SK-N-SH treated with all-trans-retinoic acid at 6 μM for 48 hours (cell line): ENCODE results near the gene CDC42EP1.
"Not testable (repeated sequence)": the region's sequence is repeated elsewhere in the genome, so short reads cannot be mapped to it uniquely, and the experiment has no call there.

Experiments
- ARNTL ChIP-seq: fragments of 450-650 bp; formaldehyde crosslinking; IDR thresholded peaks from 2 replicates; pipeline ENCODE4 v1.5.0; 2020; ENCODE audit warnings: low read depth, mild to moderate bottlenecking, moderate library complexity, borderline replicate concordance
- CREB5 ChIP-seq: fragments of 250-450 bp; sonication (Bioruptor Pico); IDR thresholded peaks from 2 replicates; pipeline ENCODE4 v1.5.1; 2020; ENCODE audit warnings: low read depth, mild to moderate bottlenecking, moderate library complexity
- CSRNP3 ChIP-seq: fragments of 250-450 bp; sonication (Bioruptor Pico); IDR thresholded peaks from 2 replicates; pipeline ENCODE4 v1.5.1; 2021; ENCODE audit warnings: mild to moderate bottlenecking, moderate library complexity
- OSR1 ChIP-seq: fragments of 250-450 bp; sonication (Bioruptor Pico); IDR thresholded peaks from 2 replicates; pipeline ENCODE4 v1.8.0; 2022; ENCODE audit warnings: moderate library complexity, mild to moderate bottlenecking, inconsistent platforms
- PATZ1 ChIP-seq: fragments of 250-450 bp; sonication (Bioruptor Pico); IDR thresholded peaks from 2 replicates; pipeline ENCODE4 v1.8.0; 2020; ENCODE audit warnings: mild to moderate bottlenecking, moderate library complexity, borderline replicate concordance
- POU6F1 ChIP-seq: fragments of 250-450 bp; sonication (Bioruptor Pico); IDR thresholded peaks from 2 replicates; pipeline ENCODE4 v1.8.0; 2021; ENCODE audit warnings: low read depth, mild to moderate bottlenecking, moderate library complexity, borderline replicate concordance
- PPARA ChIP-seq: fragments of 250-450 bp; sonication (Bioruptor Pico); IDR thresholded peaks from 2 replicates; pipeline ENCODE4 v1.5.0; 2020; ENCODE audit warnings: mild to moderate bottlenecking, borderline replicate concordance
- RARB ChIP-seq: fragments of 250-450 bp; sonication (Bioruptor Pico); IDR thresholded peaks from 2 replicates; pipeline ENCODE4 v1.8.0; 2021; ENCODE audit warnings: mild to moderate bottlenecking, moderate library complexity
- SNAI2 ChIP-seq: fragments of 250-450 bp; sonication (Bioruptor Pico); IDR thresholded peaks from 2 replicates; pipeline ENCODE4 v1.5.0; 2020; ENCODE audit warnings: mild to moderate bottlenecking, moderate library complexity
- TCF4 ChIP-seq: fragments of 250-450 bp; sonication (Bioruptor Pico); IDR thresholded peaks from 2 replicates; pipeline ENCODE4 v1.8.0; 2021; ENCODE audit warnings: mild to moderate bottlenecking, moderate library complexity, borderline replicate concordance
- TOX ChIP-seq: fragments of 250-450 bp; sonication (Bioruptor Pico); IDR thresholded peaks from 2 replicates; pipeline ENCODE4 v1.8.0; 2021; ENCODE audit warnings: mild to moderate bottlenecking, moderate library complexity, borderline replicate concordance
- ZFP30 ChIP-seq: fragments of 450-650 bp; formaldehyde crosslinking; IDR thresholded peaks from 2 replicates; pipeline ENCODE4 v1.5.0; 2022; ENCODE audit warnings: mild to moderate bottlenecking, moderate library complexity
- ZNF565 ChIP-seq: fragments of 450-650 bp; formaldehyde crosslinking; conservative IDR thresholded peaks from 2 replicates; pipeline ENCODE4 v1.5.0; 2020; ENCODE audit warnings: low read depth, mild to moderate bottlenecking, moderate library complexity

GRCh38 chr22:37527081-37527752 lies 33.1 kb upstream of the CDC42EP1 start:
- TF ChIP-seq RARB (CRISPR knock-in tag); POU6F1; ARNTL; CREB5 (CRISPR knock-in tag); PATZ1 (CRISPR knock-in tag); PPARA (CRISPR knock-in tag); CSRNP3; ZNF565 (CRISPR knock-in tag); TOX; TCF4 (CRISPR knock-in tag); ZFP30 (CRISPR knock-in tag); SNAI2 (CRISPR knock-in tag); OSR1 (CRISPR knock-in tag): not testable (repeated sequence)
